LNCaP clone FGC (cell line): Measurements from ENCODE around the gene DOCK4.

Experiments
- DNase-seq: peaks from one replicate; pipeline ENCODE4 v3.0.0-alpha.2; 2011; ENCODE audit warnings: low read depth
- H3K4me3 ChIP-seq: 2 replicates; pipeline ENCODE4 v1.5.1; 2011; ENCODE audit warnings: mild to moderate bottlenecking, low read depth, low read length, control low read depth
- TF ChIP-seq, protein P1 (sequence below): IDR thresholded peaks from 2 replicates; pipeline ENCODE4 v1.5.1; 2012; ENCODE audit warnings: mild to moderate bottlenecking; ENCODE audit not compliant: control insufficient read depth, insufficient read depth; ENCODE audit errors: extremely low read depth

The DOCK4 gene

DNA sequence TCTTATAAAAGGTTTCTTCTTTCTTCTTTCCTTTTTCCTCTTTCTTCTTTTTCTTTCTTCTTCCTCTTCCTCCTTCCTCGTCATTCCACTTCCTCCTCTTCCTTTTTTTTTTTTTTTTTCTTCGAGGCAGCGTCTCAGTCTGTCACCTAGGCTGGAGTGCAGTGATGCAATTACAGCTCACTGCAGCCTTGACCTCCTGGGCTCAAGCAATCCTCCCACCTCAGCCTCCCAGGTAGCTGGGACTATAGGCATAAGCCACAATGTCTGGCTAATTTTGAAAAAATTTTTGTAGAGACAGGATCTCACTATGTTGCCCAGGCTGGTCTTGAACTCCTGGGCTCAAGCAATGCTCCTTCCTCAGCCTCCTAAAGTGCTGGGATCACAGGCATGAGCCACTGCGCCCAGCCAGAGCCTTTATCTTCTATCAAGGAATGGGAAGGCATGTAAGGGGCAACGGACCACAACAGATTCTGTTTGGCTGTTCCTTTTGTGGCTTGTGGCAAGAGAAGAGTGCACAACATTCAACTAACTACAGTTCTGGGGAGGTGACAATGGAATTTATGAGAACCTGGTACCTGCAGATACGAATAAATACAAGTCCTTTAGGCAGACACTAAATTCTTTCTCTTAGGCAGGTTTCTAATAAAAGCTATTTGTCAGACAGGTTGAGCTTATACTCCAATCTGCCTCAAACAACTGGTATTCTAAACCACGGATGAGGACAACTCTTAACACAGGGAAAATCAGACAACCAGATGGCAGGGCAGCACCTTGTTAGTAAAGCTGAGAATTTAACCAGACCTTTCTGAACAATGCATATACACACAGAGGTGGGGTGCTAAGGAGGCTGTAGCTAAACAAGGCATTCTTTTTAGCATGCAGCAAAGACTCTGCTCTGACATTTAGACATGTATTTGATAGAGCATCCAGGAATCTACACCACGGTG lies 100.3 kb downstream of the DOCK4 start:
- TF ChIP-seq, protein P1, sequence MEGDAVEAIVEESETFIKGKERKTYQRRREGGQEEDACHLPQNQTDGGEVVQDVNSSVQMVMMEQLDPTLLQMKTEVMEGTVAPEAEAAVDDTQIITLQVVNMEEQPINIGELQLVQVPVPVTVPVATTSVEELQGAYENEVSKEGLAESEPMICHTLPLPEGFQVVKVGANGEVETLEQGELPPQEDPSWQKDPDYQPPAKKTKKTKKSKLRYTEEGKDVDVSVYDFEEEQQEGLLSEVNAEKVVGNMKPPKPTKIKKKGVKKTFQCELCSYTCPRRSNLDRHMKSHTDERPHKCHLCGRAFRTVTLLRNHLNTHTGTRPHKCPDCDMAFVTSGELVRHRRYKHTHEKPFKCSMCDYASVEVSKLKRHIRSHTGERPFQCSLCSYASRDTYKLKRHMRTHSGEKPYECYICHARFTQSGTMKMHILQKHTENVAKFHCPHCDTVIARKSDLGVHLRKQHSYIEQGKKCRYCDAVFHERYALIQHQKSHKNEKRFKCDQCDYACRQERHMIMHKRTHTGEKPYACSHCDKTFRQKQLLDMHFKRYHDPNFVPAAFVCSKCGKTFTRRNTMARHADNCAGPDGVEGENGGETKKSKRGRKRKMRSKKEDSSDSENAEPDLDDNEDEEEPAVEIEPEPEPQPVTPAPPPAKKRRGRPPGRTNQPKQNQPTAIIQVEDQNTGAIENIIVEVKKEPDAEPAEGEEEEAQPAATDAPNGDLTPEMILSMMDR, result no peak
- no peak overlapping the region for H3K4me3 ChIP-seq
- DNase-seq, result no peak

- H3K4me3 ChIP-seq, result no peak overlapping the region
- DNase-seq, result no peak
- TF ChIP-seq, protein P1, result no peak
These were observed 102.1 kb downstream of the DOCK4 start for GRCh38 chr7:112104120-112104519.

DNA sequence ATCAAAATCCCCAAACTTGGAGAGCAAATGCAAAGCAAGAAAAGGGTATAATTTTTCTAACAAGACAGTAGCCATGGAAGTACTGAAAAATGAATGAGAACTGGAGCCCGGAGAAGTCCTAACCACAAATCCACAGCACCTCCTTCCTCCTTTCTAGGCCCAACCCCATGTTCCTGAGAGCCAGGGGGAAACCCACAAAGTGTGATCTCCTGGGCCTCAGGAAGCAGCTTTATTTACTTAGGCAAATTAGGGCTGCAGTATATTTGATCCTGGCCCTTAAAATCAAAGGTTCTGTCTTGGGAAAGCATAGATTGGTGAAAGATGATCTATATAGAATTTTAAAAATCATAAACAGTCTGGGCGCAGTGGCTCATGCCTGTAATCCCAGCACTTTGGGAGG lies 103.0 kb downstream of the DOCK4 start:
- TF ChIP-seq, protein P1, result no peak
- no peak overlapping the region for H3K4me3 ChIP-seq
- DNase-seq, result no peak

GRCh38 chr7:112101201-112101846 lies 104.9 kb downstream of the DOCK4 start:
- no peak for DNase-seq
- H3K4me3 ChIP-seq, result no peak overlapping the region
- TF ChIP-seq, protein P1, result no peak

DNA sequence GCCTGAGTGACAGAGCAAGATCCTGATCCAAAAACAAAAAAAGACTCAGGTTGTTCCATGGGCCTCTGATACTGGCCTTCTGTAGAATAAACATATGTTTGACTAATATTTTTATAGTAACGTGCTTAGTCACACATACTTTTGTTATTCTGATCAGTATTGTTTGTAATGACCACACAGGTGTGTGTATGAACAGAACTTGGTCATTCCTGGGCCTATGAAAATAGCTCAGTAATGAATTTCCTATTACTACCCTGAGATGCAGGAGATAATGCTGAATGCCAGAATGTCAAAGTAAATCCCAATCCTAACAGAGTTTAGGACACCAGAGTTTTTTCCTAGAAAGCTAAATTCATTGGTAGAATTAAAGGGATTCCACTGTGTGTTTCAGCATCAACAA lies 108.7 kb downstream of the DOCK4 start:
- TF ChIP-seq, protein P1, result no peak
- H3K4me3 ChIP-seq, result no peak overlapping the region
- no peak for DNase-seq

- DNase-seq, result no peak
- TF ChIP-seq, protein P1, result no peak
- no peak overlapping the region for H3K4me3 ChIP-seq
These were observed 112.8 kb downstream of the DOCK4 start for GRCh38 chr7:112093409-112093808.
